HEK293T (cell line): ENCODE measurements around the gene SCN8A.

ENCODE experiments used
- BHLHE40 ChIP-seq: fragments of 450-650 bp; IDR thresholded peaks from 2 replicates; pipeline ENCODE4 v1.6.1; 2016; ENCODE audit warnings: mild to moderate bottlenecking, moderate library complexity, borderline replicate concordance
- FOXK2 ChIP-seq: fragments of 450-650 bp; IDR thresholded peaks from 2 replicates; pipeline ENCODE4 v1.6.1; 2016; ENCODE audit warnings: mild to moderate bottlenecking
- FOXM1 ChIP-seq: fragments of 450-650 bp; IDR thresholded peaks from 2 replicates; pipeline ENCODE4 v1.6.1; 2017; ENCODE audit warnings: mild to moderate bottlenecking, borderline replicate concordance
- NFRKB ChIP-seq: fragments of 450-650 bp; IDR thresholded peaks from 2 replicates; pipeline ENCODE4 v1.6.1; 2016; ENCODE audit warnings: mild to moderate bottlenecking, moderate library complexity
- SP1 ChIP-seq: fragments of 450-650 bp; IDR thresholded peaks from 2 replicates; pipeline ENCODE4 v1.6.1; 2017
- SUZ12 ChIP-seq: fragments of 450-650 bp; IDR thresholded peaks from 2 replicates; pipeline ENCODE4 v1.6.1; 2016; ENCODE audit warnings: mild to moderate bottlenecking
- TARDBP ChIP-seq: fragments of 450-650 bp; IDR thresholded peaks from 2 replicates; pipeline ENCODE4 v1.6.1; 2016
- ZNF384 ChIP-seq: fragments of 450-650 bp; IDR thresholded peaks from 2 replicates; pipeline ENCODE4 v1.6.1; 2016
- TF ChIP-seq, protein P1 (sequence below): fragments of 450-650 bp; IDR thresholded peaks from 2 replicates; pipeline ENCODE4 v1.6.1; 2016

DNA sequence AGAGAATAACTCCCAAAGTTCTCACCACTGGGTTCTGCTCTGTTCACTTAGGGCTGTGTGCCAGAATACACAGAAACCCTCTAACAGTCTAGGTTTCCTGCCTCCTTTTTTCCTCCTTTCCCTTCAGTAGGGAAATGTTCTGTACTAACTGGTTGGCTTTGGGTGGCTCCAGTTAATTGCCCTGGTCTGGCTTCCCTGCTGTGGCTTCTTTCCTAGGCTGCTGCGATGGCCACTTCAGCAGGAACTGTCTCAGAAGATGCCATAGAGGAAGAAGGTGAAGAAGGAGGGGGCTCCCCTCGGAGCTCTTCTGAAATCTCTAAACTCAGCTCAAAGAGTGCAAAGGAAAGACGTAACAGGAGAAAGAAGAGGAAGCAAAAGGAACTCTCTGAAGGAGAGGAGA, 115.2 kb downstream of the SCN8A start:
- TF ChIP-seq FOXK2 = no peak
- no peak for TF ChIP-seq SUZ12
- TF ChIP-seq, protein P1, sequence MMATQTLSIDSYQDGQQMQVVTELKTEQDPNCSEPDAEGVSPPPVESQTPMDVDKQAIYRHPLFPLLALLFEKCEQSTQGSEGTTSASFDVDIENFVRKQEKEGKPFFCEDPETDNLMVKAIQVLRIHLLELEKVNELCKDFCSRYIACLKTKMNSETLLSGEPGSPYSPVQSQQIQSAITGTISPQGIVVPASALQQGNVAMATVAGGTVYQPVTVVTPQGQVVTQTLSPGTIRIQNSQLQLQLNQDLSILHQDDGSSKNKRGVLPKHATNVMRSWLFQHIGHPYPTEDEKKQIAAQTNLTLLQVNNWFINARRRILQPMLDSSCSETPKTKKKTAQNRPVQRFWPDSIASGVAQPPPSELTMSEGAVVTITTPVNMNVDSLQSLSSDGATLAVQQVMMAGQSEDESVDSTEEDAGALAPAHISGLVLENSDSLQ = no peak
- no peak for TF ChIP-seq BHLHE40
- TF ChIP-seq FOXM1 = no peak
- TF ChIP-seq TARDBP = no peak
- no peak for TF ChIP-seq ZNF384
- no peak for TF ChIP-seq NFRKB
- TF ChIP-seq SP1 = no peak
